Hair follicle dermal papilla cell (primary cell): Measurements from ENCODE around the gene BTG4. TPM values are rescaled to one million over a fixed set of nuclear protein-coding genes. Genes with fewer than 3 reads are reported as not detected.
A peak's percentile ranks its signal among the peaks of the same experiment; 100 is the strongest.

ENCODE experiments used
- small RNA-seq: library from RNA; depleted of rRNA; stranded (forward); fragments of <200 nt; gene quantifications from one replicate; pipeline ENCODE3, GENCODE V24; 2012
- total RNA-seq: library from RNA; depleted of rRNA; stranded (reverse); fragments of >200 nt; gene quantifications from 2 replicates; pipeline ENCODE4 v1.2.3, GENCODE V29; 2012

BTG4 gene
- 0.24 and 0.32 TPM in 2 replicates for total RNA-seq

DNA sequence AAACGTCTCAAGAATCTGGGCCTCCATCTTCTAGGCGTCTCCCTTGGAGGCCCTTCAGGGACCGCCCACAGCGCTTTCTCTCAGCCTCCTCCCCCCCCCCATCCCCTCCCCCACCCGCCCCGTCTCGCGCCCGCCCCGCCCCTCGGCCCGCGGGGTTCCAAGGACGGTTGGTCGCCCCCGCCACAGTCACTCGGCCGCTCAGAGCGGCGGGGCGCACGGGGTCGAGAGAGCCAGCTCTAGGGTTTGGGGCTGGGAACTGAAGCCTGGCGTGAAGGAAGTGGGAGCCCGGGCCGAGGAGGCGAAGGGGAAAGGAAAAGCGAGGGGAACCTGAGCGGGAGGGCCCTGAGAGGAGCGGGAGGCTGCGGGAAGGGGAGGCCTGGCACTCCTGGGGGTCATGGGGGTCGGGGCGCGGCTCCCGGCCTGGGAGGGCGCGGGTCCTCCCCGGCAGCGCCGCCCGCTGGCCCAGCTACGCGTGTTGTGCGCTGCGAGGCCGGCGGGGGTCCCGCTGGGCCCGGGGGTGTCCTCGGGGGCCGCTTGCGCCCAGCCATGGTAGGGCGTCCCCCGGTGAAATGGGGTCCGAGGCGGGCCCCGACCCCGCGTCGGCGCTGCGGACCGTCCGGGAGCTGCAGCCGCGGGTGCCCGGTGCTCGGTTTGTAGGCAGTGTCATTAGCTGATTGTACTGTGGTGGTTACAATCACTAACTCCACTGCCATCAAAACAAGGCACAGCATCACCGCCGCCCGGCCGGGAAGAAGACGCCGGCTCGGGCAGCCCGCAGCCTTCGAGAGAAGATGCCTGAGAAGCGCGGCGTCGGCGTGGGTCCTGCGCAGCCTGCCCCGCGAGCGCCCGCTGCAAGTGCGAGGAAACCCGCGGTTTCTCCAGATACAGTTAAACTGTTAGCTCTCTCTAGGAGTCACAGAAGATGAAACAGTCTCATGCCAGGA is at the start of gene BTG4:
Gene BTG4 (minus strand): TSS at position 91 of the 944 bp plus-strand sequence. CDS start 13,610 bp downstream, outside the sequence.

DNA sequence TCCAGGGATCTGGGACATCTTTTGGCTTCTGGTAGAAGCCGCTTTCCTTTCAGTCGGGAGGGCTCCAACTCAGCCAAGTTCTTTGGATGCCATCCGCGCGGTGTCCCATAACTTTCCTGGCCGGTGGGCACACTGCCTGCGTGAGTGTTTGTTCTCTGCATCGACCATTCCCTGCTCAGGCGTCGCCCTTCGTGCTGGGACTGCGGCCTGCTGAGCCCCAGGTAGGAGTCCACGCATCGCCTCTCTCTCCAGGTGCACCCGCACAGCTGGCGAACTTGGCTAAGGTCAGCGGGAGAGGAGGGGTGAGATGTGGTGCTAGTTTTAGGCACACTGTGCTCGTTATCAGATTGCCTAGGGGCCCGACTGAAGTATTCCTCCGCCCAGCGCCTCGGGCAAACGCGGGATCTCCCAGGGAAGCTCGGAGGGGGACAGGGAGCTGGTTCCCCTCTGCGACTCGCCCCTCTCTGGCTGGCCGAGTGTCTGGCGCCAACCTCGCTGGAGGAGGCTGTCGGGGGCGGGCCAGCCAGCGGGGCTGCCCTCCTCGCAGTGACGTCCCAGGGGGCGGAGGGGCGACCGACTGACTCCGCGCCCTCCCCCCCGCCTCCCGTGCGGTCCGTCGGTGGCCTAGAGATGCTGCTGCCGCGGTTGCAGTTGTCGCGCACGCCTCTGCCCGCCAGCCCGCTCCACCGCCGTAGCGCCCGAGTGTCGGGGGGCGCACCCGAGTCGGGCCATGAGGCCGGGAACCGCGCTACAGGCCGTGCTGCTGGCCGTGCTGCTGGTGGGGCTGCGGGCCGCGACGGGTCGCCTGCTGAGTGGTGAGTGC is 28.1 kb upstream of the BTG4 start, which contains the start of gene LAYN:
Gene LAYN (plus strand): TSS at position 607 of the 823 bp plus-strand sequence. CDS start 124 bp downstream, at position 731.

DNA sequence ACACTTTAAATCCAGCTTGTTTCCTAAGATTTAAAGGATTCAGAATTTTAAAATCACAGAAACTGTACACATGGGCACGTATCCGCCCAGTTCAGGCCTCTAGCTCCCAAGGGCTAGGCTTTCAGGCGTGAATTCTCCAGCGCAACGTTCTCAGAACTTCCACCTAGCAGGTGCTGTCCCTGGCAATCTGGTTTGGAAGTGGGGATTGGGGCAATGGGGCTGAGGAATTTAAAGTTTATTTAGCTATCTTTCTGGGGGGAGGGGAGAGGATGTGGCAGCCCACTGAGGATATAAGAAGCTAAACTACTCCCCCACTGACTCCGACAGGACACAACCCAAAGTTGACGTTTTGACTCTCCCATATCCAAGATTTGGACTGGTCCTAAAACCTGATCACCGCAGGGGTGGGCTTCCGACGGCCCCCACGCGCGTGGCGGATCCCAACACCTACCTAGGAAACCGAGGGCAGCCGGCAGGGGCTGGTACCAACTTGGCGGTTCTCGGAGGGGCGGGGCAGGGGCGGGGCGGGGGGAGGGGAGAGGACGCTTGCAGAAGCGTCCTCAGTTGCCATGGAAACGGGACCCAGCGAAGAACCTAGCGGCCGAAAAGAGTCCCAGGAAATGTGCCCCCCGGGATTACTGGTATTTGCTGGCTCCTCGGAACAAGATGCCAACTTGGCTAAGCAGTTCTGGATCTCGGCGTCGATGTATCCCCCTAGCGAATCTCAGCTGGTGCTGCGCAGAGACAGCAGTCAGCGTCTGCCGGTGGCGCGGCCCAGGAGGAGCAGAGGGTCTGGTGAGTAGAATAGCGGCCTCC is 2.2 kb upstream of the BTG4 start, which contains the start of gene HOATZ:
Gene HOATZ (plus strand): TSS at position 563 of the 816 bp plus-strand sequence. CDS start 7 bp downstream, at position 570.

Small RNAs within 50 kb of the gene (small RNA-seq; reads per million reads assigned to genes)
- gene MIR34B (84.1 reads per million, percentile 98 among the genes with 10 or more reads in this experiment), gene MIR34C (68.5 reads per million, percentile 98 among the genes with 10 or more reads in this experiment)

Other genes with a start within 250 kb of the BTG4 start
- gene POU2AF3, start 213.8 kb downstream of the BTG4 start, total RNA-seq: not detected in 2 replicates
- under 0.01 TPM in 1 of 2 replicates, not detected in the other for gene POU2AF1, start 133.1 kb downstream of the BTG4 start, total RNA-seq
- gene HOATZ, start 2.4 kb upstream of the BTG4 start, total RNA-seq: not detected in 2 replicates
- gene LAYN, start 28.3 kb upstream of the BTG4 start, total RNA-seq: 157 and 170 TPM in 2 replicates
- gene SIK2, start 90.1 kb upstream of the BTG4 start, total RNA-seq: 15.9 and 16.6 TPM in 2 replicates